Mesenchymal stem cell (in vitro differentiated cells and primary cell): ENCODE measurements around the gene ADORA2A.
A peak's percentile ranks its signal among the peaks of the same experiment; 100 is the strongest.

Experiments used
- DNase-seq: peaks from one replicate; pipeline ENCODE4 v3.0.0-alpha.2; 2013
- H2AFZ ChIP-seq: one replicate; pipeline ENCODE4 v1.6.1; 2013; ENCODE audit warnings: low read depth, mild to moderate bottlenecking, control low read depth, inconsistent platforms, low read length, moderate library complexity
- H2AK5ac ChIP-seq: 2 replicates; pipeline ENCODE4 v1.6.1; 2013; ENCODE audit warnings: low read length, moderate library complexity, mild to moderate bottlenecking, inconsistent platforms; ENCODE audit not compliant: severe bottlenecking
- H2BK120ac ChIP-seq: one replicate; pipeline ENCODE4 v1.6.1; 2013; ENCODE audit warnings: low read depth, mild to moderate bottlenecking, inconsistent platforms, low read length, moderate library complexity
- H2BK12ac ChIP-seq, 2 experiments: one replicate each; pipeline ENCODE4 v1.6.1; 2013; ENCODE audit warnings: inconsistent platforms in 2 of 2, low read length in 2 of 2, mild to moderate bottlenecking in 2 of 2, moderate library complexity in 2 of 2, control low read depth in 1 of 2
- H2BK15ac ChIP-seq: one replicate; pipeline ENCODE4 v1.6.1; 2013; ENCODE audit warnings: mild to moderate bottlenecking, low read depth, inconsistent platforms; ENCODE audit not compliant: poor library complexity, severe bottlenecking
- H2BK5ac ChIP-seq: 2 replicates; pipeline ENCODE4 v1.6.1; 2013; ENCODE audit warnings: low read depth, mild to moderate bottlenecking, low read length, control low read depth, inconsistent platforms; ENCODE audit not compliant: poor library complexity, severe bottlenecking
- H3K14ac ChIP-seq, 2 experiments: one replicate each; pipeline ENCODE4 v1.6.1; 2013; ENCODE audit warnings: inconsistent platforms in 2 of 2, low read length in 2 of 2, control low read depth in 1 of 2, mild to moderate bottlenecking in 1 of 2, moderate library complexity in 1 of 2
- H3K18ac ChIP-seq, 2 experiments: one replicate each; pipeline ENCODE4 v1.6.1; 2013; ENCODE audit warnings: inconsistent platforms in 2 of 2, low read length in 2 of 2, control low read depth in 1 of 2, low read depth in 1 of 2, mild to moderate bottlenecking in 1 of 2
- H3K23ac ChIP-seq, 2 experiments: one replicate each; pipeline ENCODE4 v1.6.1; 2013; ENCODE audit warnings: inconsistent platforms in 2 of 2, low read length in 2 of 2, mild to moderate bottlenecking in 2 of 2, moderate library complexity in 2 of 2, control low read depth in 1 of 2
- H3K27ac ChIP-seq: 2 replicates; pipeline ENCODE4 v1.5.1; 2013; ENCODE audit warnings: mild to moderate bottlenecking, moderate library complexity, low read length, control low read depth, inconsistent platforms; ENCODE audit not compliant: poor library complexity, severe bottlenecking
- H3K27me3 ChIP-seq, 2 experiments: 2 replicates each; pipeline versions ENCODE4 v1.6.1 to v1.7.0; 2013; ENCODE audit warnings: low read length in 2 of 2, mild to moderate bottlenecking in 2 of 2, moderate library complexity in 2 of 2, control low read depth in 1 of 2, inconsistent platforms in 1 of 2; ENCODE audit not compliant: control insufficient read depth in 1 of 2, insufficient read depth in 1 of 2
- H3K36me3 ChIP-seq, 2 experiments: 2 replicates each; pipeline versions ENCODE4 v1.6.1 to v1.7.0; 2013; ENCODE audit warnings: low read length in 2 of 2, control low read depth in 1 of 2, inconsistent platforms in 1 of 2, low read depth in 1 of 2, mild to moderate bottlenecking in 1 of 2; ENCODE audit not compliant: insufficient read depth in 2 of 2, control insufficient read depth in 1 of 2
- H3K4ac ChIP-seq, 2 experiments: one replicate each; pipeline ENCODE4 v1.6.1; 2013; ENCODE audit warnings: inconsistent platforms in 2 of 2, low read length in 2 of 2, mild to moderate bottlenecking in 2 of 2, moderate library complexity in 2 of 2, control low read depth in 1 of 2, low read depth in 1 of 2
- H3K4me1 ChIP-seq: 2 replicates; pipeline ENCODE4 v1.6.1; 2013; ENCODE audit warnings: low read depth, low read length, control low read depth; ENCODE audit not compliant: control insufficient read depth, insufficient read depth
- H3K4me2 ChIP-seq: 2 replicates; pipeline ENCODE4 v1.6.1; 2013; ENCODE audit warnings: low read length, mild to moderate bottlenecking, inconsistent platforms; ENCODE audit not compliant: poor library complexity, severe bottlenecking
- H3K4me3 ChIP-seq, 2 experiments: 2 replicates each; pipeline versions ENCODE4 v1.5.1 to v1.7.0; 2013; ENCODE audit warnings: low read length in 2 of 2, mild to moderate bottlenecking in 2 of 2, control low read depth in 1 of 2, low read depth in 1 of 2; ENCODE audit not compliant: insufficient read depth in 1 of 2
- H3K79me1 ChIP-seq: replicated peaks from 2 replicates; pipeline ENCODE4 v1.6.1; 2013; ENCODE audit warnings: mild to moderate bottlenecking, control low read depth, low read length, inconsistent platforms; ENCODE audit not compliant: poor library complexity, severe bottlenecking
- H3K9ac ChIP-seq: 2 replicates; pipeline ENCODE4 v1.7.0; 2013; ENCODE audit warnings: mild to moderate bottlenecking, low read length, moderate library complexity
- H3K9me3 ChIP-seq: 2 replicates; pipeline ENCODE4 v1.7.0; 2013; ENCODE audit warnings: mild to moderate bottlenecking, low read length; ENCODE audit not compliant: control insufficient read depth
- H4K8ac ChIP-seq: one replicate; pipeline ENCODE4 v1.6.1; 2013; ENCODE audit warnings: inconsistent platforms, mild to moderate bottlenecking, low read length, moderate library complexity
- H4K91ac ChIP-seq: one replicate; pipeline ENCODE4 v1.6.1; 2013; ENCODE audit warnings: mild to moderate bottlenecking, low read length, inconsistent platforms
- WGBS: methylation state at CpG from one replicate; pipeline ENCODE4 v1.1.7; 2013; ENCODE audit warnings: mixed read lengths; 5-methylcytosine and 5-hydroxymethylcytosine counted together

Gene ADORA2A

DNA sequence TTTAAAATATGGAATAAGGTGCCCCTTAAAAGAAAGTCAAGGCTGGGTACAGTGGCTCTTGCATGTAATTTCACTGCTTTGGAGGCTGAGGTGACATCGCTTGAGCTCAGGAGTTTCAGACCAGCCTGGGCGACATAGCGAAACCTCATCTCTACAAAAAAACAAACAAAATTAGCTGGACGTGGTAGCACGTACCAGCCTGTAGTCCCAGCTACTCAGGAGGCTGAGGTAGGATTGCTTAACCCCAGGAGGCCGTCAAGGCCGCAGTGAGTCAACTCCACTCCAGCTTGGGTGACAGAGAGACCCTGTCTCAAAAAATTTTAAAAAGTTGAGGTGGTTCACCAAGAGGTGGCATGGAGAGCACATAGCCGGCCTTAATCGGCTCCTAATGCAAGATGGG is 17.7 kb upstream of the ADORA2A start:
- no peak overlapping the region for H3K4me3 ChIP-seq
- H2BK12ac ChIP-seq, result no peak overlapping the region
- H2BK5ac ChIP-seq, result no peak overlapping the region
- no peak overlapping the region for H2BK15ac ChIP-seq
- H3K18ac ChIP-seq, result peak overlapping the region in 1 of 2 experiments; percentile 49
- no peak overlapping the region for H2AK5ac ChIP-seq
- no peak overlapping the region for H2BK120ac ChIP-seq
- H3K4ac ChIP-seq, result no peak overlapping the region
- no peak overlapping the region for H3K14ac ChIP-seq
- H3K27me3 ChIP-seq, result no peaks in the 10 kb centered on the region
- peaks cover 59 to 68% of the 10 kb centered on the region in 2 experiments for H3K36me3 ChIP-seq
- no peak overlapping the region for H2AFZ ChIP-seq
- H4K91ac ChIP-seq, result no peak overlapping the region
- DNase-seq, result peak; percentile 45
- no peak overlapping the region for H4K8ac ChIP-seq
- H3K27ac ChIP-seq, result peak overlapping the region; percentile 10
- peaks cover 40% of the 10 kb centered on the region for H3K4me1 ChIP-seq
- WGBS, result 77% methylated on average over 9 of the region's 9 CpGs
- no peak overlapping the region for H3K9ac ChIP-seq
- no peak overlapping the region for H3K4me2 ChIP-seq
- no peaks in the 10 kb centered on the region for H3K9me3 ChIP-seq
- peaks cover 39% of the 10 kb centered on the region for H3K79me1 ChIP-seq
- H3K23ac ChIP-seq, result no peak overlapping the region

- Histone ChIP-seq H3K36me3 (peaks cover 58 to 68% of the 10 kb centered on the region in 2 experiments), H2BK12ac (peak overlapping the region in 1 of 2 experiments; percentile 84), H2AFZ (no peak overlapping the region), H3K18ac (peak overlapping the region in 1 of 2 experiments; percentile 54), H3K9ac (no peak overlapping the region), H3K14ac (no peak overlapping the region), H4K91ac (no peak overlapping the region), H2BK15ac (no peak overlapping the region), H3K27me3 (no peaks in the 10 kb centered on the region), H4K8ac (no peak overlapping the region), H3K23ac (no peak overlapping the region), H3K27ac (peak overlapping the region; percentile 10), H3K4ac (no peak overlapping the region), H3K79me1 (peaks cover 33% of the 10 kb centered on the region), H2AK5ac (no peak overlapping the region), H2BK5ac (no peak overlapping the region), H3K4me2 (peak overlapping the region; percentile 27), H2BK120ac (no peak overlapping the region), H3K4me1 (peaks cover 40% of the 10 kb centered on the region), H3K4me3 (no peak overlapping the region), H3K9me3 (no peaks in the 10 kb centered on the region)
- DNase-seq, result peak; percentile 67
- WGBS, result 78% methylated on average over 8 of the region's 8 CpGs
These were observed 17.1 kb upstream of the ADORA2A start for GRCh38 chr22:24410110-24410856.

GRCh38 chr22:24411256-24412004 is 16.0 kb upstream of the ADORA2A start:
- Histone ChIP-seq H3K27ac (no peak overlapping the region), H3K18ac (no peak overlapping the region), H3K4me2 (no peak overlapping the region), H2BK12ac (no peak overlapping the region), H3K36me3 (peaks cover 59 to 69% of the 10 kb centered on the region in 2 experiments), H3K4ac (no peak overlapping the region), H3K79me1 (peaks cover 24% of the 10 kb centered on the region), H3K27me3 (no peaks in the 10 kb centered on the region), H2BK120ac (no peak overlapping the region), H2BK15ac (no peak overlapping the region), H3K4me1 (peaks cover 36% of the 10 kb centered on the region), H3K23ac (no peak overlapping the region), H2AFZ (no peak overlapping the region), H2AK5ac (no peak overlapping the region), H3K14ac (no peak overlapping the region), H3K4me3 (no peak overlapping the region), H2BK5ac (no peak overlapping the region), H3K9ac (no peak overlapping the region), H3K9me3 (no peaks in the 10 kb centered on the region), H4K8ac (no peak overlapping the region), H4K91ac (peak overlapping the region; percentile 19)
- no peak for DNase-seq
- 92% methylated on average over 10 of the region's 10 CpGs for WGBS

- Histone ChIP-seq H4K91ac (no peak overlapping the region), H2BK120ac (no peak overlapping the region), H3K4me1 (peaks cover 28% of the 10 kb centered on the region), H3K23ac (no peak overlapping the region), H3K9me3 (no peaks in the 10 kb centered on the region), H3K27ac (no peak overlapping the region), H2AFZ (no peak overlapping the region), H4K8ac (no peak overlapping the region), H3K4me3 (no peak overlapping the region), H3K4me2 (no peak overlapping the region), H3K4ac (no peak overlapping the region), H2BK15ac (no peak overlapping the region), H3K79me1 (peaks cover 22% of the 10 kb centered on the region), H2BK12ac (no peak overlapping the region), H3K36me3 (peaks cover 65 to 72% of the 10 kb centered on the region in 2 experiments), H3K27me3 (no peaks in the 10 kb centered on the region), H3K9ac (no peak overlapping the region), H2BK5ac (no peak overlapping the region), H3K14ac (no peak overlapping the region), H3K18ac (no peak overlapping the region), H2AK5ac (no peak overlapping the region)
- no peak for DNase-seq
- 88% methylated on average over 7 of the region's 7 CpGs for WGBS
These were observed 15.1 kb upstream of the ADORA2A start for GRCh38 chr22:24412274-24412673.
